HepG2 (cell line): ENCODE results near the gene CAMSAP2. TPM values are rescaled to one million over a fixed set of nuclear protein-coding genes. Genes with fewer than 3 reads are reported as not detected.

ENCODE experiments used
- ATAC-seq: fragments of 200-7000 bp; cut with Tn5 transposase; 3 replicates; pipeline ENCODE4 v1.9.1; 2020; ENCODE audit warnings: mild to moderate bottlenecking, moderate library complexity
- BruUV-seq: library from RNA; stranded (reverse); fragments of 400-500 nt; replicated peaks from 2 replicates; lab custom pipeline; 2021; lab: Mats Ljungman, UMichigan
- CTCF ChIA-PET: fragments of 300-600 bp; formaldehyde crosslinking; extraction: SDS; loops from one replicate; lab custom pipeline; 2021; ENCODE audit warnings: low total read pairs, inconsistent platforms, low intra/inter-chr PET ratio; lab: Yijun Ruan, JAX
- POLR2A ChIA-PET: fragments of 350-600 bp; sonication (Branson Sonifier 250); formaldehyde crosslinking; loops from one replicate; lab custom pipeline; 2020; ENCODE audit warnings: antibody characterized with exemption, inconsistent platforms; lab: Yijun Ruan, JAX
- DNase-seq: peaks from one replicate; pipeline ENCODE4 v3.0.0-alpha.2; 2015; ENCODE audit warnings: low spot score
- FAIRE-seq: peaks from 3 replicates; lab custom pipeline; 2011; peaks lifted over from hg19 to GRCh38; lab: Jason Lieb, UNC
- H2AFZ ChIP-seq: one replicate; pipeline ENCODE4 v1.6.1; 2011; ENCODE audit warnings: low read length, inconsistent platforms
- H3K27ac ChIP-seq: fragments of 300-600 bp; 3 replicates; pipeline ENCODE4 v1.8.0; 2011; ENCODE audit warnings: mixed run types, mild to moderate bottlenecking, mixed read lengths, low read length, inconsistent platforms; ENCODE audit not compliant: insufficient read depth; ENCODE audit errors: extremely low read length
- H3K27me3 ChIP-seq, 2 experiments: fragments of 200-600 bp in 1 of 2; 2 replicates in 1 of 2; 3 replicates in 1 of 2; pipeline versions ENCODE4 v1.6.0 to v1.8.0; 2011; ENCODE audit warnings: low read length in 2 of 2, mild to moderate bottlenecking in 2 of 2, moderate library complexity in 2 of 2, inconsistent platforms in 1 of 2; ENCODE audit not compliant: insufficient read depth in 2 of 2, control insufficient read depth in 1 of 2
- H3K36me3 ChIP-seq, 2 experiments: fragments of 200-600 bp in 1 of 2; replicated peaks in 1 of 2; 2 replicates in 1 of 2; 3 replicates in 1 of 2; pipeline versions ENCODE4 v1.5.1 to v1.8.0; 2011; ENCODE audit warnings: low read length in 2 of 2, inconsistent platforms in 1 of 2; ENCODE audit not compliant: insufficient read depth in 2 of 2, control insufficient read depth in 1 of 2
- H3K4me1 ChIP-seq: 2 replicates; pipeline ENCODE4 v1.5.1; 2012; ENCODE audit warnings: low read length, inconsistent platforms; ENCODE audit not compliant: insufficient read depth
- H3K4me2 ChIP-seq: 2 replicates; pipeline ENCODE4 v1.6.0; 2011; ENCODE audit warnings: low read depth, low read length, inconsistent platforms
- H3K4me3 ChIP-seq, 3 experiments: fragments of 200-600 bp in 1 of 3; sonication (generic), shearing (Covaris generic) in 1 of 3; replicated peaks in 1 of 3; 2 replicates each; pipeline ENCODE4 v1.5.1; 2011 to 2016; ENCODE audit warnings: low read length in 3 of 3, inconsistent platforms in 2 of 3, low read depth in 2 of 3, mild to moderate bottlenecking in 2 of 3, control low read depth in 1 of 3, mixed read lengths in 1 of 3; ENCODE audit not compliant: insufficient read depth in 1 of 3
- H3K79me2 ChIP-seq: one replicate; pipeline ENCODE4 v1.6.1; 2011; ENCODE audit warnings: low read length, inconsistent platforms; ENCODE audit not compliant: insufficient read depth
- H3K9ac ChIP-seq: 2 replicates; pipeline ENCODE4 v1.6.0; 2011; ENCODE audit warnings: mild to moderate bottlenecking, low read depth, low read length, inconsistent platforms; ENCODE audit not compliant: insufficient read depth
- H3K9me3 ChIP-seq: 2 replicates; pipeline ENCODE4 v1.5.1; 2012; ENCODE audit warnings: mild to moderate bottlenecking, low read length
- H4K20me1 ChIP-seq: 2 replicates; pipeline ENCODE4 v1.6.0; 2011; ENCODE audit warnings: inconsistent platforms, mild to moderate bottlenecking, low read length, moderate library complexity; ENCODE audit not compliant: insufficient read depth
- HIVEP1 ChIP-seq: sonication (generic); formaldehyde crosslinking; IDR thresholded peaks from 2 replicates; pipeline ENCODE4 v1.4.0; 2020; ENCODE audit warnings: mild to moderate bottlenecking, missing genetic modification reagents
- HNF4A ChIP-seq: sonication (generic); formaldehyde crosslinking; IDR thresholded peaks from 2 replicates; pipeline ENCODE4 v1.4.0; 2020; ENCODE audit warnings: missing genetic modification reagents
- HNRNPH1 ChIP-seq: fragments of 200-400 bp; formaldehyde crosslinking; optimal IDR thresholded peaks from 2 replicates; pipeline ENCODE3; 2017; ENCODE audit warnings: mild to moderate bottlenecking, low read depth, low read length
- TOPORS ChIP-seq: sonication (generic); formaldehyde crosslinking; IDR thresholded peaks from 2 replicates; pipeline ENCODE4 v1.8.0; 2023; ENCODE audit warnings: mild to moderate bottlenecking, missing genetic modification reagents
- ZFYVE20 ChIP-seq: sonication (generic); formaldehyde crosslinking; IDR thresholded peaks from 2 replicates; pipeline ENCODE4 v1.8.0; 2023; ENCODE audit warnings: low read depth, mild to moderate bottlenecking, moderate library complexity, missing genetic modification reagents, borderline replicate concordance
- in situ Hi-C: cut with HindIII; loops from 2 replicates; pipeline ENCODE4 v1.10.0; 2017; ENCODE audit warnings: low pct_unique_long_range_greater_than_20kb; ENCODE audit not compliant: extremely low pct_ligation_motif_present
- intact Hi-C: fragments of 100-400 bp; cut with micrococcal nuclease; formaldehyde crosslinking; loops from one replicate; pipeline ENCODE4 v1.10.0; 2022; ENCODE audit not compliant: unreplicated experiment
- polyA plus RNA-seq, 8 experiments: library from polyadenylated mRNA; depleted of rRNA in 3 of 8; stranded (reverse) in 7 of 8; unstranded in 1 of 8; fragments of >200 nt; fragmentation: Illumina TruSeq in 4 of 8; extraction: Trizol in 4 of 8; gene quantifications; 2 replicates each; pipeline versions ENCODE4 v1.2.1 to v1.2.3, GENCODE V29; 2011 to 2016; ENCODE audit warnings: low read depth in 4 of 8, missing spikeins in 1 of 8, mixed read lengths in 1 of 8; ENCODE audit not compliant: insufficient read depth in 1 of 8
- total RNA-seq, 5 experiments: library from RNA; depleted of rRNA; stranded (reverse); fragments of >200 nt; fragmentation: Illumina TruSeq; extraction: Trizol; gene quantifications; 2 replicates each; pipeline ENCODE4 v1.2.3, GENCODE V29; 2016; ENCODE audit warnings: low read depth in 1 of 5
- TF ChIP-seq, protein P1 (sequence below): sonication (generic); formaldehyde crosslinking; IDR thresholded peaks from 2 replicates; pipeline ENCODE4 v1.4.0; 2020; ENCODE audit warnings: missing genetic modification reagents, borderline replicate concordance
- TF ChIP-seq, protein P2 (sequence below), 2 experiments: fragments of 450-650 bp in 1 of 2; sonication (generic) in 1 of 2; formaldehyde crosslinking in 1 of 2; IDR thresholded peaks; 2 replicates each; pipeline versions ENCODE4 v1.6.1 to v1.8.0; 2016 to 2022; ENCODE audit warnings: antibody characterized with exemption in 1 of 2, mild to moderate bottlenecking in 1 of 2, missing genetic modification reagents in 1 of 2
- TF ChIP-seq, protein P3 (sequence below): sonication (generic); formaldehyde crosslinking; IDR thresholded peaks from 2 replicates; pipeline ENCODE4 v1.4.0; 2020; ENCODE audit warnings: missing genetic modification reagents
- TF ChIP-seq, protein P4 (sequence below): sonication (generic); formaldehyde crosslinking; IDR thresholded peaks from 2 replicates; pipeline ENCODE4 v1.4.0; 2020; ENCODE audit warnings: missing genetic modification reagents

The CAMSAP2 gene
- total and polyA plus RNA-seq, 2 of the 13 experiments (the other 11 are each of a cell fraction or from before 2014, with no cell fraction given) = 3.4 to 8.2 TPM

DNA sequence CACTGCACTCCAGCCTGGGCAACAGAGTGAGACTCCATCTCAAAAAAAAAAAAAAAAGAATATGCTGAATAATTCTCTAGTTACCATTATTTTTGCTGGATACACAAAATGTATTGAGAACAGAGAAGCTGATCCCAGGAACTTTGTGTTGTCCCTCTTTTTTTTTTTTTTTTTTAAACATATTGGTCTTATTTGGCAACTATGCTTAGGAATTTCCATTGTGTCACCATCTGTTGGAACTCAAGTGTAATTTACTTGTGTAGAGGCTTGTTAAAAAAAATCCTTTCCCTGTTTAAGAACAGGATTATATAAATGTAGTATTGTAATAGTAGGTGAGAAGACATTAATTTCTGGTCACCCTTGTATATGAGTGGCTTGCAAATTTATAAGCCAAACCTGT lies 28.6 kb downstream of the CAMSAP2 start:
- ChIA-PET CTCF (no interaction called here), POLR2A (interaction anchor here (0.6 kb wide), 1 partner anchor 128 kb away, joined by 3 read pairs; no protein-coding TSS in a partner anchor)
- no peak overlapping the region for H3K4me3 ChIP-seq
- DNase-seq (no peak), FAIRE-seq (no peak), ATAC-seq (no peak)
- no peaks in the 10 kb centered on the region for H4K20me1 ChIP-seq
- H3K4me2 ChIP-seq = no peak overlapping the region
- H3K4me1 ChIP-seq = no peaks in the 10 kb centered on the region
- TF ChIP-seq TOPORS (CRISPR knock-in tag) (no peak), HIVEP1 (CRISPR knock-in tag) (no peak), HNRNPH1 (no peak), ZFYVE20 (CRISPR knock-in tag) (no peak), HNF4A (CRISPR knock-in tag) (no peak)
- TF ChIP-seq, protein P1, sequence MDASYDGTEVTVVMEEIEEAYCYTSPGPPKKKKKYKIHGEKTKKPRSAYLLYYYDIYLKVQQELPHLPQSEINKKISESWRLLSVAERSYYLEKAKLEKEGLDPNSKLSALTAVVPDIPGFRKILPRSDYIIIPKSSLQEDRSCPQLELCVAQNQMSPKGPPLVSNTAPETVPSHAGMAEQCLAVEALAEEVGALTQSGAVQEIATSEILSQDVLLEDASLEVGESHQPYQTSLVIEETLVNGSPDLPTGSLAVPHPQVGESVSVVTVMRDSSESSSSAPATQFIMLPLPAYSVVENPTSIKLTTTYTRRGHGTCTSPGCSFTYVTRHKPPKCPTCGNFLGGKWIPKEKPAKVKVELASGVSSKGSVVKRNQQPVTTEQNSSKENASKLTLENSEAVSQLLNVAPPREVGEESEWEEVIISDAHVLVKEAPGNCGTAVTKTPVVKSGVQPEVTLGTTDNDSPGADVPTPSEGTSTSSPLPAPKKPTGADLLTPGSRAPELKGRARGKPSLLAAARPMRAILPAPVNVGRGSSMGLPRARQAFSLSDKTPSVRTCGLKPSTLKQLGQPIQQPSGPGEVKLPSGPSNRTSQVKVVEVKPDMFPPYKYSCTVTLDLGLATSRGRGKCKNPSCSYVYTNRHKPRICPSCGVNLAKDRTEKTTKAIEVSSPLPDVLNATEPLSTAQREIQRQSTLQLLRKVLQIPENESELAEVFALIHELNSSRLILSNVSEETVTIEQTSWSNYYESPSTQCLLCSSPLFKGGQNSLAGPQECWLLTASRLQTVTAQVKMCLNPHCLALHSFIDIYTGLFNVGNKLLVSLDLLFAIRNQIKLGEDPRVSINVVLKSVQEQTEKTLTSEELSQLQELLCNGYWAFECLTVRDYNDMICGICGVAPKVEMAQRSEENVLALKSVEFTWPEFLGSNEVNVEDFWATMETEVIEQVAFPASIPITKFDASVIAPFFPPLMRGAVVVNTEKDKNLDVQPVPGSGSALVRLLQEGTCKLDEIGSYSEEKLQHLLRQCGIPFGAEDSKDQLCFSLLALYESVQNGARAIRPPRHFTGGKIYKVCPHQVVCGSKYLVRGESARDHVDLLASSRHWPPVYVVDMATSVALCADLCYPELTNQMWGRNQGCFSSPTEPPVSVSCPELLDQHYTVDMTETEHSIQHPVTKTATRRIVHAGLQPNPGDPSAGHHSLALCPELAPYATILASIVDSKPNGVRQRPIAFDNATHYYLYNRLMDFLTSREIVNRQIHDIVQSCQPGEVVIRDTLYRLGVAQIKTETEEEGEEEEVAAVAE = no peak
- TF ChIP-seq, protein P2, sequence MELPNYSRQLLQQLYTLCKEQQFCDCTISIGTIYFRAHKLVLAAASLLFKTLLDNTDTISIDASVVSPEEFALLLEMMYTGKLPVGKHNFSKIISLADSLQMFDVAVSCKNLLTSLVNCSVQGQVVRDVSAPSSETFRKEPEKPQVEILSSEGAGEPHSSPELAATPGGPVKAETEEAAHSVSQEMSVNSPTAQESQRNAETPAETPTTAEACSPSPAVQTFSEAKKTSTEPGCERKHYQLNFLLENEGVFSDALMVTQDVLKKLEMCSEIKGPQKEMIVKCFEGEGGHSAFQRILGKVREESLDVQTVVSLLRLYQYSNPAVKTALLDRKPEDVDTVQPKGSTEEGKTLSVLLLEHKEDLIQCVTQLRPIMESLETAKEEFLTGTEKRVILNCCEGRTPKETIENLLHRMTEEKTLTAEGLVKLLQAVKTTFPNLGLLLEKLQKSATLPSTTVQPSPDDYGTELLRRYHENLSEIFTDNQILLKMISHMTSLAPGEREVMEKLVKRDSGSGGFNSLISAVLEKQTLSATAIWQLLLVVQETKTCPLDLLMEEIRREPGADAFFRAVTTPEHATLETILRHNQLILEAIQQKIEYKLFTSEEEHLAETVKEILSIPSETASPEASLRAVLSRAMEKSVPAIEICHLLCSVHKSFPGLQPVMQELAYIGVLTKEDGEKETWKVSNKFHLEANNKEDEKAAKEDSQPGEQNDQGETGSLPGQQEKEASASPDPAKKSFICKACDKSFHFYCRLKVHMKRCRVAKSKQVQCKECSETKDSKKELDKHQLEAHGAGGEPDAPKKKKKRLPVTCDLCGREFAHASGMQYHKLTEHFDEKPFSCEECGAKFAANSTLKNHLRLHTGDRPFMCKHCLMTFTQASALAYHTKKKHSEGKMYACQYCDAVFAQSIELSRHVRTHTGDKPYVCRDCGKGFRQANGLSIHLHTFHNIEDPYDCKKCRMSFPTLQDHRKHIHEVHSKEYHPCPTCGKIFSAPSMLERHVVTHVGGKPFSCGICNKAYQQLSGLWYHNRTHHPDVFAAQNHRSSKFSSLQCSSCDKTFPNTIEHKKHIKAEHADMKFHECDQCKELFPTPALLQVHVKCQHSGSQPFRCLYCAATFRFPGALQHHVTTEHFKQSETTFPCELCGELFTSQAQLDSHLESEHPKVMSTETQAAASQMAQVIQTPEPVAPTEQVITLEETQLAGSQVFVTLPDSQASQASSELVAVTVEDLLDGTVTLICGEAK (IDR thresholded peaks at IDR 0.05) = no peak
- TF ChIP-seq, protein P2 (CRISPR knock-in tag; IDR thresholded peaks at IDR 0.05) = no peak
- TF ChIP-seq, protein P3, sequence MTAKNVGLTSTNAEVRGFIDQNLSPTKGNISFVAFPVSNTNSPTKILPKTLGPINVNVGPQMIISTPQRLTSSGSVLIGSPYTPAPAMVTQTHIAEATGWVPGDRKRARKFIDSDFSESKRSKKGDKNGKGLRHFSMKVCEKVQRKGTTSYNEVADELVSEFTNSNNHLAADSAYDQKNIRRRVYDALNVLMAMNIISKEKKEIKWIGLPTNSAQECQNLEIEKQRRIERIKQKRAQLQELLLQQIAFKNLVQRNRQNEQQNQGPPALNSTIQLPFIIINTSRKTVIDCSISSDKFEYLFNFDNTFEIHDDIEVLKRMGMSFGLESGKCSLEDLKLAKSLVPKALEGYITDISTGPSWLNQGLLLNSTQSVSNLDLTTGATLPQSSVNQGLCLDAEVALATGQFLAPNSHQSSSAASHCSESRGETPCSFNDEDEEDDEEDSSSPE (CRISPR knock-in tag) = no peak
- TF ChIP-seq, protein P4, sequence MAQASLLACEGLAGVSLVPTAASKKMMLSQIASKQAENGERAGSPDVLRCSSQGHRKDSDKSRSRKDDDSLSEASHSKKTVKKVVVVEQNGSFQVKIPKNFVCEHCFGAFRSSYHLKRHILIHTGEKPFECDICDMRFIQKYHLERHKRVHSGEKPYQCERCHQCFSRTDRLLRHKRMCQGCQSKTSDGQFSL (CRISPR knock-in tag) = no peak
- BruUV-seq = no TSS peak
- H3K9ac ChIP-seq = no peak overlapping the region
- no peak overlapping the region for H2AFZ ChIP-seq
- in situ Hi-C loops = no loop called here
- no peaks in the 10 kb centered on the region for H3K27me3 ChIP-seq
- H3K9me3 ChIP-seq = no peaks in the 10 kb centered on the region
- H3K36me3 ChIP-seq = peaks cover 4 to 25% of the 10 kb centered on the region in 2 experiments
- intact Hi-C loops = no loop called here
- no peak overlapping the region for H3K27ac ChIP-seq
- H3K79me2 ChIP-seq = no peaks in the 10 kb centered on the region
